H1 (cell line): ENCODE data around the gene TRIM38. TPM values are rescaled to one million over a fixed set of nuclear protein-coding genes. Genes with fewer than 3 reads are reported as not detected.

Experiments
- CTCF ChIA-PET: fragments of 300-600 bp; sonication (Branson Sonifier 250); formaldehyde crosslinking; loops from one replicate; lab custom pipeline; 2021; ENCODE audit not compliant: partially characterized antibody; lab: Charles Lee
- POLR2A ChIA-PET: fragments of 300-600 bp; sonication (Branson Sonifier 250); formaldehyde crosslinking; loops from one replicate; lab custom pipeline; 2021; ENCODE audit warnings: inconsistent platforms; ENCODE audit not compliant: partially characterized antibody; lab: Charles Lee
- DNase-seq, 2 experiments: peaks; one replicate each; pipeline versions ENCODE4 v3.0.0 to v3.0.0-alpha.2; 2010 to 2022; ENCODE audit warnings: low spot score in 2 of 2, low read depth in 1 of 2, mixed read lengths in 1 of 2
- FAIRE-seq: peaks from 2 replicates; lab custom pipeline; 2011; peaks lifted over from hg19 to GRCh38; lab: Jason Lieb, UNC
- H2AFZ ChIP-seq: 2 replicates; pipeline ENCODE4 v1.8.1; 2012; ENCODE audit warnings: low read length, inconsistent platforms
- H2AK5ac ChIP-seq: 2 replicates; pipeline ENCODE4 v1.6.1; 2013; ENCODE audit warnings: low read depth, low read length
- H2BK120ac ChIP-seq: replicated peaks from 2 replicates; pipeline ENCODE3; 2013; ENCODE audit warnings: low read depth, low read length, inconsistent platforms
- H2BK12ac ChIP-seq: 2 replicates; pipeline ENCODE4 v1.6.1; 2013; ENCODE audit warnings: low read depth, low read length
- H2BK15ac ChIP-seq: 2 replicates; pipeline ENCODE4 v1.6.1; 2013; ENCODE audit warnings: low read length
- H2BK20ac ChIP-seq: 2 replicates; pipeline ENCODE4 v1.6.1; 2013; ENCODE audit warnings: low read length
- H2BK5ac ChIP-seq: 2 replicates; pipeline ENCODE4 v1.6.1; 2013; ENCODE audit warnings: low read depth, low read length
- H3K14ac ChIP-seq: 2 replicates; pipeline ENCODE4 v1.6.1; 2013; ENCODE audit warnings: inconsistent platforms; ENCODE audit not compliant: insufficient read length
- H3K18ac ChIP-seq: 2 replicates; pipeline ENCODE4 v1.6.1; 2013; ENCODE audit warnings: low read length; ENCODE audit errors: extremely low read depth
- H3K23ac ChIP-seq: 2 replicates; pipeline ENCODE4 v1.6.1; 2013; ENCODE audit warnings: inconsistent platforms; ENCODE audit not compliant: insufficient read length
- H3K23me2 ChIP-seq: 2 replicates; pipeline ENCODE4 v1.6.1; 2013; ENCODE audit warnings: low read depth, low read length
- H3K27ac ChIP-seq: 2 replicates; pipeline ENCODE4 v1.6.1; 2011; ENCODE audit warnings: low read depth, low read length, inconsistent platforms
- H3K27me3 ChIP-seq, 4 experiments: replicated peaks in 1 of 4; 1 replicate in 1 of 4; 2 replicates in 3 of 4; pipeline versions ENCODE4 v1.6.1 to v1.8.1; 2011 to 2013; ENCODE audit warnings: low read length in 3 of 4, mild to moderate bottlenecking in 3 of 4, inconsistent platforms in 2 of 4, mixed read lengths in 2 of 4, moderate library complexity in 1 of 4; ENCODE audit not compliant: control insufficient read depth in 3 of 4, insufficient read depth in 3 of 4; ENCODE audit errors: extremely low read depth in 1 of 4
- H3K36me3 ChIP-seq, 4 experiments: 2 replicates each; pipeline versions ENCODE4 v1.6.1 to v1.8.1; 2011 to 2013; ENCODE audit warnings: mild to moderate bottlenecking in 4 of 4, low read length in 3 of 4, moderate library complexity in 2 of 4, control low read depth in 1 of 4, inconsistent platforms in 1 of 4; ENCODE audit not compliant: insufficient read depth in 4 of 4, control insufficient read depth in 2 of 4
- H3K4ac ChIP-seq: replicated peaks from 2 replicates; pipeline ENCODE3; 2013; ENCODE audit warnings: low read length, low read depth, mixed read lengths, inconsistent platforms; ENCODE audit not compliant: insufficient read length
- H3K4me1 ChIP-seq, 4 experiments: replicated peaks in 1 of 4; 1 replicate in 1 of 4; 2 replicates in 3 of 4; pipeline versions ENCODE4 v1.6.1 to v1.8.1; 2011 to 2013; ENCODE audit warnings: low read length in 3 of 4, inconsistent platforms in 2 of 4, mixed read lengths in 1 of 4; ENCODE audit not compliant: insufficient read depth in 4 of 4, control insufficient read depth in 3 of 4
- H3K4me2 ChIP-seq, 2 experiments: 2 replicates each; pipeline versions ENCODE4 v1.6.1 to v1.8.1; 2011 to 2013; ENCODE audit warnings: low read depth in 2 of 2, low read length in 2 of 2, control low read depth in 1 of 2, inconsistent platforms in 1 of 2, mild to moderate bottlenecking in 1 of 2; ENCODE audit not compliant: insufficient read depth in 1 of 2
- H3K4me3 ChIP-seq, 4 experiments: fragments of 200-600, 300-600 bp in 1 of 4; sonication (generic), shearing (Covaris generic), sonication (Bioruptor Twin) in 1 of 4; 2 replicates each; pipeline versions ENCODE4 v1.5.1 to v1.8.1; 2011 to 2016; ENCODE audit warnings: low read length in 4 of 4, low read depth in 3 of 4, control low read depth in 2 of 4, inconsistent platforms in 2 of 4, mild to moderate bottlenecking in 2 of 4, mixed read lengths in 1 of 4, moderate library complexity in 1 of 4; ENCODE audit not compliant: insufficient read depth in 2 of 4; ENCODE audit errors: extremely low read depth in 1 of 4
- H3K56ac ChIP-seq: replicated peaks from 2 replicates; pipeline ENCODE3; 2013; ENCODE audit warnings: low read depth, mild to moderate bottlenecking, mixed read lengths, low read length, inconsistent platforms; ENCODE audit not compliant: insufficient read length
- H3K79me1 ChIP-seq: 2 replicates; pipeline ENCODE4 v1.6.1; 2013; ENCODE audit warnings: low read depth, low read length, control low read depth
- H3K79me2 ChIP-seq, 2 experiments: 2 replicates each; pipeline versions ENCODE4 v1.6.1 to v1.8.1; 2012 to 2013; ENCODE audit warnings: low read length in 2 of 2, mild to moderate bottlenecking in 2 of 2, inconsistent platforms in 1 of 2; ENCODE audit not compliant: insufficient read depth in 2 of 2, control insufficient read depth in 1 of 2
- H3K9ac ChIP-seq, 4 experiments: replicated peaks in 1 of 4; 1 replicate in 1 of 4; 2 replicates in 3 of 4; pipeline versions ENCODE4 v1.6.1 to v1.8.1; 2011 to 2013; ENCODE audit warnings: low read depth in 3 of 4, low read length in 3 of 4, control low read depth in 2 of 4, mild to moderate bottlenecking in 2 of 4, moderate library complexity in 2 of 4, inconsistent platforms in 1 of 4; ENCODE audit errors: extremely low read depth in 1 of 4
- H3K9me3 ChIP-seq, 2 experiments: 2 replicates each; pipeline versions ENCODE4 v1.6.1 to v1.8.1; 2012 to 2013; ENCODE audit warnings: mild to moderate bottlenecking in 2 of 2, moderate library complexity in 2 of 2, control low read depth in 1 of 2, inconsistent platforms in 1 of 2, low read depth in 1 of 2, low read length in 1 of 2, mixed read lengths in 1 of 2; ENCODE audit not compliant: insufficient read depth in 2 of 2
- H4K20me1 ChIP-seq, 2 experiments: replicated peaks in 1 of 2; 2 replicates each; pipeline versions ENCODE3 to v1.8.1; 2011 to 2013; ENCODE audit warnings: inconsistent platforms in 2 of 2, low read length in 2 of 2, mild to moderate bottlenecking in 1 of 2; ENCODE audit not compliant: insufficient read depth in 2 of 2, control insufficient read depth in 1 of 2
- H4K5ac ChIP-seq: 2 replicates; pipeline ENCODE4 v1.6.1; 2013; ENCODE audit warnings: low read length, low read depth, mixed read lengths, inconsistent platforms; ENCODE audit not compliant: insufficient read length
- H4K8ac ChIP-seq: 2 replicates; pipeline ENCODE4 v1.8.0; 2013; ENCODE audit warnings: mild to moderate bottlenecking, moderate library complexity, low read length, inconsistent platforms; ENCODE audit not compliant: insufficient read depth; ENCODE audit errors: extremely low read depth
- H4K91ac ChIP-seq: replicated peaks from 2 replicates; pipeline ENCODE3; 2013; ENCODE audit warnings: low read length, mixed read lengths, inconsistent platforms; ENCODE audit not compliant: insufficient read length
- CREB1 ChIP-seq: IDR thresholded peaks from 2 replicates; pipeline ENCODE4 v1.6.1; 2012; ENCODE audit warnings: inconsistent platforms
- EGR1 ChIP-seq: IDR thresholded peaks from 2 replicates; pipeline ENCODE4 v1.6.1; 2011; ENCODE audit warnings: low read depth, low read length, borderline replicate concordance
- FOSL1 ChIP-seq: IDR thresholded peaks from 2 replicates; pipeline ENCODE4 v1.6.1; 2011; ENCODE audit warnings: mild to moderate bottlenecking, low read depth, low read length, moderate library complexity; ENCODE audit not compliant: insufficient read depth
- GTF2F1 ChIP-seq: IDR thresholded peaks from 2 replicates; pipeline ENCODE4 v1.6.1; 2012; ENCODE audit warnings: low read depth, low read length, improper control_type of control experiment, borderline replicate concordance
- HDAC6 ChIP-seq: IDR thresholded peaks from one replicate; pipeline ENCODE4 v1.7.1; 2012; ENCODE audit warnings: low read depth, mild to moderate bottlenecking, inconsistent platforms, low read length, moderate library complexity
- PHF8 ChIP-seq: fragments of 200-600 bp; sonication (generic); conservative IDR thresholded peaks from 2 replicates; pipeline ENCODE4 v1.7.1; 2012; ENCODE audit warnings: low read depth, mild to moderate bottlenecking, inconsistent platforms, low read length, moderate library complexity
- SRF ChIP-seq: IDR thresholded peaks from 2 replicates; pipeline ENCODE4 v1.6.1; 2011; ENCODE audit warnings: mild to moderate bottlenecking, low read depth, low read length, moderate library complexity
- SUZ12 ChIP-seq: fragments of 200-600 bp; sonication (generic); IDR thresholded peaks from 2 replicates; pipeline ENCODE4 v1.6.1; 2012; ENCODE audit warnings: mild to moderate bottlenecking, inconsistent platforms, low read length, moderate library complexity, mixed read lengths
- TAF1 ChIP-seq: IDR thresholded peaks from 2 replicates; pipeline ENCODE4 v1.6.1; 2011; ENCODE audit warnings: mild to moderate bottlenecking, low read depth, low read length
- TCF12 ChIP-seq: IDR thresholded peaks from 2 replicates; pipeline ENCODE4 v1.6.1; 2011; ENCODE audit warnings: low read depth, mild to moderate bottlenecking, low read length
- WGBS, 2 experiments: shearing (Covaris generic) in 1 of 2; methylation state at CpG; one replicate each; pipeline versions ENCODE4 v1.1.6 to v1.1.7; 2013 to 2015; ENCODE audit warnings: low lambda C conversion rate in 2 of 2, mixed read lengths in 2 of 2, inconsistent platforms in 1 of 2, low coverage in 1 of 2, missing lambda C conversion rate in 1 of 2; ENCODE audit not compliant: insufficient replicate concordance in 2 of 2, insufficient coverage in 1 of 2, insufficient read length in 1 of 2; ENCODE audit errors: extremely low coverage in 1 of 2, missing lambda C conversion rate in 1 of 2; 5-methylcytosine and 5-hydroxymethylcytosine counted together
- polyA plus RNA-seq, 7 experiments: library from polyadenylated mRNA; depleted of rRNA in 3 of 7; stranded (reverse) in 5 of 7; unstranded in 2 of 7; fragments of >200 nt in 5 of 7; fragments of 200-250 nt in 2 of 7; gene quantifications; 1 replicate in 5 of 7; 2 replicates in 1 of 7; 4 replicates in 1 of 7; pipeline versions ENCODE4 v1.2.1 to v1.2.3, GENCODE V29; 2011 to 2013; ENCODE audit warnings: missing spikeins in 2 of 7, mixed read lengths in 2 of 7
- total RNA-seq: library from RNA; stranded (reverse); fragmentation: NEBNext Ultra II Directional; extraction: Animal tissue kit (Norgen Biotek cat#: 25700); gene quantifications from 2 replicates; pipeline ENCODE4 v1.2.1, GENCODE V29; 2021
- TF ChIP-seq, protein P1 (sequence below): IDR thresholded peaks from 2 replicates; pipeline ENCODE4 v1.6.1; 2012; ENCODE audit warnings: inconsistent platforms

TRIM38 gene
- total and polyA plus RNA-seq, 2 of the 8 experiments (the other 6 are each of a cell fraction or from before 2014, with no cell fraction given): 0.43 to 0.56 TPM

- Histone ChIP-seq H3K4me1 (peaks cover 2 to 10% (median 9%) of the 10 kb centered on the region in 4 experiments; a peak in 4 of 7 replicates), H3K4ac (peak overlapping the region; percentile 19), H3K4me3 (peak overlapping the region; percentile 81 to 95 (median 92)), H3K79me2 (no peaks in the 10 kb centered on the region), H2BK12ac (no peak overlapping the region; the same call in 1 of the 2 replicates), H2BK15ac (no peak overlapping the region), H2BK120ac (no peak overlapping the region), H3K23ac (no peak overlapping the region), H3K56ac (peak overlapping the region; percentile 49), H4K91ac (peak overlapping the region; percentile 49), H2BK20ac (no peak overlapping the region), H3K27me3 (no peaks in the 10 kb centered on the region), H3K9ac (peak overlapping the region; percentile 89 to 96 (median 94)), H3K27ac (peak overlapping the region; percentile 96), H3K14ac (no peak overlapping the region), H3K79me1 (no peaks in the 10 kb centered on the region), H4K5ac (peak overlapping the region; percentile 88), H2AFZ (no peak overlapping the region), H4K20me1 (peaks cover 0 to 2% of the 10 kb centered on the region in 2 experiments), H2BK5ac (peak overlapping the region; percentile 96), H3K18ac (peak overlapping the region; percentile 76; the same call in 1 of the 2 replicates), H3K4me2 (peak overlapping the region; percentile 81 to 90), H3K36me3 (no peaks in the 10 kb centered on the region), H2AK5ac (peak overlapping the region; percentile 1; the same call in 1 of the 2 replicates), H4K8ac (0 out of 2 replicates have a peak overlapping the region, but pooled peaks have one; percentile 58), H3K9me3 (no peaks in the 10 kb centered on the region), H3K23me2 (peaks cover 10% of the 10 kb centered on the region)
- CTCF ChIA-PET: interaction anchor here (0.6 to 1.8 kb wide), 6 partner anchors 26 to 245 kb away, joined by 3 to 5 read pairs (median 3); no protein-coding TSS in a partner anchor
- DNase-seq: peak in 1 of 2 experiments; percentile 69
- WGBS, 2 experiments: 1% methylated on average over 47 of the region's 47 CpGs; no CpG with 5 or more reads in 1 of the 2 experiments
- POLR2A ChIA-PET: interaction anchor here (0.6 to 43.5 kb wide), 47 partner anchors 8 to 1861 kb away, joined by 3 to 1982 read pairs (median 20); partner anchors contain the start of gene HFE
- FAIRE-seq: no peak
- TF ChIP-seq FOSL1 (no peak), PHF8 (peak; percentile 63), TAF1 (peak; percentile 90), EGR1 (peak; percentile 20; the same call in 1 of the 2 replicates), HDAC6 (no peak), SUZ12 (no peak), SRF (0 out of 2 replicates have a peak, but pooled peaks have one; percentile 18), CREB1 (peak; percentile 87), TCF12 (0 out of 2 replicates have a peak, but pooled peaks have one; percentile 2), GTF2F1 (peak; percentile 91)
- TF ChIP-seq, protein P1, sequence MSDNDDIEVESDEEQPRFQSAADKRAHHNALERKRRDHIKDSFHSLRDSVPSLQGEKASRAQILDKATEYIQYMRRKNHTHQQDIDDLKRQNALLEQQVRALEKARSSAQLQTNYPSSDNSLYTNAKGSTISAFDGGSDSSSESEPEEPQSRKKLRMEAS: peak; percentile 16; the same call in 1 of the 2 replicates
These were observed 70.7 kb downstream of the TRIM38 start for GRCh38 chr6:26033085-26033940.
